HG03439 (cell line): Measurements from ENCODE around the gene ST3GAL4.
"Not testable (repeated sequence)": the region's sequence is repeated elsewhere in the genome, so short reads cannot be mapped to it uniquely, and the experiment has no call there.

Experiments
- ATAC-seq: cut with Tn5 transposase; IDR thresholded peaks from one replicate; pipeline ENCODE4 v1.9.1; 2021; ENCODE audit warnings: mild to moderate bottlenecking, moderate library complexity; ENCODE audit not compliant: unreplicated experiment

The ST3GAL4 gene, protein sequence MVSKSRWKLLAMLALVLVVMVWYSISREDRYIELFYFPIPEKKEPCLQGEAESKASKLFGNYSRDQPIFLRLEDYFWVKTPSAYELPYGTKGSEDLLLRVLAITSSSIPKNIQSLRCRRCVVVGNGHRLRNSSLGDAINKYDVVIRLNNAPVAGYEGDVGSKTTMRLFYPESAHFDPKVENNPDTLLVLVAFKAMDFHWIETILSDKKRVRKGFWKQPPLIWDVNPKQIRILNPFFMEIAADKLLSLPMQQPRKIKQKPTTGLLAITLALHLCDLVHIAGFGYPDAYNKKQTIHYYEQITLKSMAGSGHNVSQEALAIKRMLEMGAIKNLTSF

DNA sequence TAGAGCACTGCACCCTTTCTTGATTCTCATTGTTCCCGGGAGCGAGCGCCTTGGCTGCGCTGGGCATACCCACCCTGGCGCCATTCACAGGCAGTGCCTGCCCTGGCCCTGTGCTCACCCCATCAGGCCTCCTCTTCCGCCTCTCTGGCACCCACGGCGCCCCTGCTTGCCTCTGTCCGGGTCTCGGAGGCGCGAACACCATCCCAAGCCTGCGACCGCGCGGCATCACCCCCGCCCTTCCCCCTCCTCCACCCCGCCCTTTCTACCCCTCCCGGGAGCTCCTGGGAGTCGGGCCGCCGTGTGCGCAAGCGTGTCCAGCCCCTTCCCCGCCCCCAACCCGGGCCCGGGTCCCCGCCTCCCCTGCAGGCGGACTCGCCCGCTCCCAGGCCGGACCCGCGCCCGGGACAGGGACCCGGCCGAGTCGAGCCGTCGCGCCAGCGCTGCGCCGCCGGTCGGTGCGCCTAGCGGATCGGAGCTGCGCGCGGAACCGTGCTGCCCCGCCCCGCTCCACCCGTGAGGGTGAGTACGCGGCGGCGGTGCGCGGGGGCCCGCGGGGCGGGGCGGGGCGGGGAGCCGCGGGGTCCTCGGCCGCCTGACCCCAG, at the start of gene ST3GAL4:
TSS of gene ST3GAL4 (plus strand) at position 363 of the 602 bp plus-strand sequence. CDS start 50,470 bp downstream, outside the sequence.
- peak; percentile 61 for ATAC-seq

DNA sequence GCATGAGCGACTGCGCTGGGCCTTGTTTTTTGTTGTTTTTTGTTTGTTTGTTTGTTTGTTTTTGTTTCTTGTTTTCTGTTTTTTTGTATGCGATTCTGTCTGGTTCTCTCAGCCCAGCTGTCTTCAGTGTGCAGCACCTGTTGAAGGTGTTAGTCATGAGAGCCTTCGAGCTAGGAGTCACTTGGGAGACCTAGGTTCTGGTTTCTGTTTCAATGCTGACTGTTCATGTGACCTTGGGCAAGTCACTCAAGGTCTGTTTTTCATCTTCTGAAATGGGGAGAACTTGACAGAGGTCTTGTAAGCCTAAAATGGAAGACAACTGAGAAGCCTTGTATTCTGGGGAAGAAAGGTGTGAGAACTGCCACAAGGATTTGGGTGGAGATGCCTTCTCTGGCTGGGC, 49.8 kb upstream of the ST3GAL4 start:
- peak; percentile 62 for ATAC-seq

DNA sequence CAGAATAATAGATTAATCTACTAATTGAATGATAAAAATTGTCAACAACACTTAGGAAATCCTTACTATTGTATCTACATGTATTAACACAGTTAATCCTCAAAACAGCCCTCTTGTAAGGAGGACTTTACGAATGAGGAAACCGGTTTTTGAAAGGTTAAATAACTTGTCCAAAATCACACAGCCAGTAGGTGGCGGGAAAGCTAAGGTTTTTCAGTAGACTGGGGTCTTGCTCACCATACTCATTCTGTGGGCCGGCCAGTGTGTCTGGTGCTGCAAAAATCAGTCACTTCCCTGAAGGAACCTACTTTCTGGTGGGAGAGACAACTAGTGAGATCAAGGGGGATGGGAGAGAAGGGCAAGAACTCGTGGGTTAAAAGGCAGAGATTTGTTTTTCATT, 47.8 kb upstream of the ST3GAL4 start:
- ATAC-seq, result no peak

DNA sequence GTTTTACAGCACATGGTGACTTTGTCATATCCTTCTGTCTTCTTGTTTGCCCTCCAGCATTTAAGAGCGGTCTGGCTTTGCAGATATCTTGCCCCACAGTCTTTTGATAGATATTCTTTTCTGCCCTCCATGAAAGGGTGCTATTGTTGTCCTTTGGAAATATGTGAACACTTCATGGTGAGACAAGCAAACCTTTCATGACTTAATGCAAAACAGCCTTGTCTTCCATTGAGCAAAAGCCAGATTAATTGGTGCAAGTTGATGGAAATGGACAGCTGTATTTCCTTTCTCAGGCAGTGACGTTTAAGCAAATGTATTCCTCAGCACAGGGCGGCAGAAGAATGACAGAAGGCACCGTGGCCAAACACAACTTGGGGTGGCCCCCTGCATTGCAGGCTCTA, 47.2 kb upstream of the ST3GAL4 start:
- ATAC-seq, result no peak

DNA sequence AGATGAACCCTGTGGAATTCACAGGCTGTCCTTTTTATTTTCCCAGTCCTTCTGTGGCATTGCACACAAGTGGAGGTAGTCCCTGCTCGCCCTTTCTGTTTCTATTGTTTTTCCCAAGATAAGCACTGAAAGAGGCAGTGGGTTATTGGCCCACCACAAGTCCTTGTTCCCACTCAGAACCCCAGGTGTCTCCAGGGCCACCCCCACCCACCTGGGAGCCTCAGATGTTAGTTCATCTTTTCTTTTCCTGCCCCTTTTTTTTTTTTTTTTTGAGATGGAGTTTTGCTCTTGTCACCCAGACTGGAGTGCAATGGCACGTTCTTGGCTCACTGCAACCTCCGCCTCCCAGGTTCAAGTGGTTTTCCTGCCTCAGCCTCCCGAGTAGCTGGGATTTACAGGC, 46.7 kb upstream of the ST3GAL4 start:
- not testable (repeated sequence) for ATAC-seq

DNA sequence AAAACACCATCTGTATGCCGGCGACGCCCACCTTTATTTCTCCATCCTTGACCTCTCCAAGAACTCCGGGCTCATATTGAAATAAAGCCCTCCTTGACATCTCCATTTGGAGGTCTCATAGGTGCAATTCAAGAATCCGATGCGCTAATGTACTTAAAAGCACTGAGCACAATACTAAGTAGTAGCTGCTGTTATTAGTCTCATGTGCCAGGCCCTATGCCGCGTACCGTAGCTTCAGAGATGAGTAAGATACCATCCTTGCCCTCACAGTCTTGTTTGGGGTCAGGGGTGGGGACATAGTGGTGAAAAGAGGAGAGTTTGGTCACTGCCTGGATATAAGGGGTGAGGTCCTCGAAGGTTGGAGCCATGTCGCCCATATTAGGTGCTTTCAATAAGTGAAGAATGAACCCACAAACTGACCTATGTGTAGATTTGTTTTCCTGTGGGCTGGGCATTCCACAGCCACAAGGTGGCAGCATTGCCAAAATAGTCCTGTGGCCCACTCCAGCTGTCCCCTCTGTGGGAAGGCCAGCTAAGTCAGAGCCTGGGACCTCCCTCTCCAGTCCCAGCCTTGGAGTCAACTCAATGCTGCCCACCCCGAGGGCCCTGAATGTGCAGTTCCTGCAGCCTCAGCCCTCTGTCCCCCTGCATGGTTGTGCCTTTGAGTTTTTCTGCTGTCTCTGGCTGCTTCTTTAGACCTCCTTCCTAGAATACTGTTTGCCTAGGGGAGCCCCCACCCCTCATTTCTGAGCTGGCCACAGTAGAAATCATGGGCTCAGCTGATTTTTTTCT, 45.1 kb upstream of the ST3GAL4 start:
- no peak for ATAC-seq

DNA sequence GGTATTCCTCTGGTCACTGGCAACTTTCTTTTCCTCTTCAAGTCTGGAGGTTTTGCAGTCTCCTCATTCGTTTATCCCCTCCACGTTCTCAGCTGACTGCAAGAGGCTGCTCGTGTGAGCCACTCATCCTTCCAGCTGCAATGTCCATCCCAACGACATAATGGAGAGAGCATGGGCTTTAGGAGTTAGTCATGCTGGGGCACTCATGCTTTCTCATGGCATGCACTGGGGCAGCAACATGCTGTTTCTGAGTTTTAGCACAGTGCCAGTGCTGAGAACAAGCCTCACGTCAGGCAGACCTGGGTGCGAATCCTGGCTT, 44.5 kb upstream of the ST3GAL4 start:
- ATAC-seq, result no peak

DNA sequence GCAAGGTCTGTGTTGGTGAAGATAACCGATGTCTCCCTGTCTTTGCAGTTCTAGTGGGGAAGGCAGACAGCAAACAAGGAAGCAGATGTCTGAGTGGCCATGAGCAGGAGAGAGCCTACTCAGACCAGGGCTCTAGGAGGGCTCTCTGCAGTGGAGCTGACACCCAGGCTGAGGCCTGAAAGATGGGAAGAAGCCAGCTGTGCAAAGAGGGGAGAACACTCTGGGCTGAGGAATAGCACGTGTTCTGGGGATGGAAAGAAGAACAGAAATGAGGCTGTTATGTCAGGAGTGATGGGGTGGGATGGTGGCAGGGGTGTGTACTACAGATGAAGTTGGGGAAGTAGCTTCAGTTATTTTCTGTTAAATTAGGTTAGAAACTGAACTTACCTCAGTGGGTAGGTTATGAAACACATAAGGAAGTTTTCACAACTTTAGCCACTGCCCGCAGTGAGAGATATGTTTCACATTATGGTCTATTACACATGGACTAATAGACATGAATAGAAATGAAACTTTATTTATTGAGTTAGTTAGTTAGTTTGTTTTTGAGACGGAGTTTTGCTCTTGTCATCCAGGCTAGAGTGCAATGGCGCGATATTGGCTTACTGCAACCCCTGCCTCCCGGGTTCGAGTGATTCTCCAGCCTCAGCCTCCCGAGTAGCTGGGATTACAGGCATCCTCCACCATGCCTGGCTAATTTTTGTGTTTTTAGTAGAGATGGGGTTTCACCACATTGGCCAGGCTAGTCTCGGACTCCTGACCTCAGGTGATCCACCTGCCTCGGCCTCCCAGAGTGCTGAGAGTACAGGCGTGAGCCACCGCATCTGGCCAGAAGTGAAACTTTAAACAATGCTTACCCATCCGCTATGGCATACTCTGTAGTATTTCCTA, 43.8 kb upstream of the ST3GAL4 start:
- ATAC-seq, result peak; percentile 66

DNA sequence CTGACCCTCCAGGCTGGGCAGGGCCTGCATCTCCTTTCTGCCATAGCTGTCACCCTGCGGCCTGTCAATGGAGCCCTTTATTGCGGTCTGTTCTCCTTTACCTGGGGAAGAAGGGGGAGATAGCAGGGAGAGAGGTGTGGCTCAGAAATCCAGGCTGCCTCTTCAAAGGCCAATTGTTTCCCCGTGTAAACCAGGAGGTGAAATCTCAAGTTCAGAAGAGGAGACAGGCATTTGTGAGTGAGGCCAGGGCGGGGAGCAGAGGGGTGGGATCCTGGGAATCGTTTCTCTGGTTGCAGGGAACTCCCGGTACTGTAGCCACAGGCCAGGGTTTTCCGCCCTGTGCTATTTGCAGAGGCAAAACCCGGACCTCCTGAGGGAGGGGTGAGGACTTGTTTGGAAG, 42.5 kb upstream of the ST3GAL4 start:
- no peak for ATAC-seq

DNA sequence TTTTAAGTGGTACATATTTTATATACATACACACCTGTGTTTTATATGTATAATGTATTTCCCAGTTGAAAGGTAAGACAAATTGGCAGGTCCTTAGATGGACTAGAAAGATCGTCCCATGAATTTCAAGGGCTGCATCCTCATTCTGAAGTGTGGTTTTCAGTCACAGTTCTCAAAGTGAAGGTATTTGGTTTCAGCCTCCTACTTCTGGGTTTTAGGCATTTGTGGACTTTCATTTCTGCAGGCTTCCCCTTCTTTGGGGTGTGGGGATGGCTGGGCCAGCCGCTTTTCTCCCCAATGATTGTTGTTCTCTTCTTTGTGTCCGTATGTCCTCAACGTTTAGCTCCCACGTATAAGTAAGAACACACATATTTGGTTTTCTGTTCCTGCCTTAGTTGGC, 41.7 kb upstream of the ST3GAL4 start:
- no peak for ATAC-seq

DNA sequence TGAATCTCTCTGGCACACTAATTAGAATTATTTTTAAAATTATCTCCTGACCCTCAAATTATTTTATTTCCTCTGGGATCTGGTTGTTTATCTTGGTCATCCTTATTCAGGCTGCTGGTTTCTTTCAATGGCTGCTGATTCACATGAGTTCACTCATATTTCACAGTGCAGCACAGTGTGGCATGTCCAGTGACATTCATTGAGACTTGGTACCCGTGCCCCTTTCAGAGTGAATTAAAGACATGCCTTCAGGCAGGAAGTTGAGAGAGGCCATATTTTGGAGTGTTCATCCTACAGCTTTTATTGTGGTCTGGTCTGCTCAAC, 38.1 kb upstream of the ST3GAL4 start:
- ATAC-seq, result no peak

DNA sequence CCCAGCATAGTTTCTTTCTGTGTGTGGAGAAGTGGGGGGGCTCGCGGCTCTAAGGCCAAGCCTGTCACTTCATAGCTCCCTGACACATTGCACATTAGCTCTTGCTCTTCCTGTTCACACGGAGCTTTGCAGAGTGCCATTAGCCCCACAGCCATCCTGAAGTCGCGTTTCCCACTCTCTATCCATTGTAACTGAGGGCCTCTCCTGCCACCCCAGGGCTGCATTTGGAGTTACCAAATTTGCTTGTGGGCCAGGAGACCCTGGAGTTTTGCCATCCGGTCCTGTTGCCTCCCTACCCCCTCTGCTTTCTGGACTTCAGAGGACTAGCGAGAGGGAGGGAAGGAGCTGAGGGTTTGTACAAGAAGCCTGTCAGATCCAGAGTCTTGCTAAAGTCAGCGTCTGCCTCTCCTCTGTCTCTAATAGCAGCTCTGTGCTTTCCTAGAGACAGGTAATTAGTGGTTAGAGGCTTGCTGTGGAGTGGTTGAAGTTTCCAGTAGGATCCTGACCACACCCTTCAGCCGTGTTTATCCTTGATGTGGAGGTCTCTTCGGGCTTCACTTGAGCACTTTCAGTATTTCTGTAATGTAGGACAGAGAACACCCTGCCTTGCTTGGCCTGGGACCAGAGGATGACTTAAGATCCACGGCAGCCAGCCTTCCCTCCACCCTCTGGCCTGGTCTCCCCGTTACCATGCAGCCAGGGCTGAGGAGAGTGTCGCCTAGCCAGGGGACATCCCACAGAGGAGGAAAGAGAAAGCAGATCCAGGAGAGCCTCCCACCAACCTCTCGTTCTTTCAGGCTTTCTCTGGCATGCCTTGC, 37.5 kb upstream of the ST3GAL4 start:
- no peak for ATAC-seq

DNA sequence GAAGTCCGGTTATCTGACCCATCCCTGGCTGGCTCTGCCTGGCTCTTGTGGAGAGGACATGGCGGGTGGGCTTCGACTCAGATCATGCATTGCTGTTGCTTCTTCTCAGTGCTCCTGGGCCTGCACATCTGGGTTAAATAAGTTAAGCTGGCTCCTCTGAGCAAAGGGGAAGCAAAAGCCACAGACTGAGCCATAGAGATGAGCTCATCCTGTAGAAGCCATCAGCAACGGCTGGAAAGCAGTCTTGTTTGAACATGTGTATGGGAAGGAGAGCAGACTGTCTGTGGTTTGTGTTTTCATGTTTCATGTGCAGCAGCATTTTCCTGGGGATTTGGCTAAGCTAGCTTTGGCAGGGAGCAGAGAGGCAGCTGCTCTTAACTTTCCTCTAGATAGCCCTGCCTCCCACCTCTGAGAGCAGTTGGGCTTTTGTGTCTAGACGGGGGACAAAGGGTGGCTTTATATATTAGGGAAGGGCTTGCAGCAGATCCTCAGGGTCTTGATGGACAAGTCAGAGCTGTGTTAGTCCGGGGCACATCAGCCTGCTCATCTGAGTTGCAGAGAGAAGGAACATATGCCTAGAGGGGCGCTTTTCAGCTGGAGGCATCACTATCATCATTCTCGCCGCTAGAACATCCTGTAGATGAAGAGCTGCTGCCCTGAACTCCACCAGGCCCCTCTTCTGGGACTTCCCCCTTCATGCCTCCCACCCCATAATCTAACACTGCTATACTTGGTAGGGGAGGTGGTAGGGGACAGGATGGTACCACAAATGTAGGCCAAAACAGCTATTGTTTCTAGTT, 36.7 kb upstream of the ST3GAL4 start:
- no peak for ATAC-seq

DNA sequence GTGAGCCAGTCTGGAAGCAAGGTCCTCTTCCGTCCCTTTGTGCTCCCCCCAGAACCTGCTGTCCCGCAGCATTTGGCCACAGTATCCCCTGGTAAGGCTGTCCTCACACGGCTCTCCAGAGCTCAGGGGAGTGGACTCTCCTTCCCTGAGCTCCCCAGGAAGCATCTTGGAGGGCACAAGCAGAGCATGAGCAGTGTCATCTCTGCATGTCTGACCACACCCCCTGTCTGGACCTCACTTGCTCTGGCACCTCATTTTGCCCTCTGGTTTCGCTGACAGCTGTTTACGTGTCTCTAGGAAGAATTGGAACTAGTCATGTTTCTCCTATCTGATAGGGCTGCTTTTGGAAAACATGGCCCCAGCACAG, 36.1 kb upstream of the ST3GAL4 start:
- ATAC-seq, result no peak

DNA sequence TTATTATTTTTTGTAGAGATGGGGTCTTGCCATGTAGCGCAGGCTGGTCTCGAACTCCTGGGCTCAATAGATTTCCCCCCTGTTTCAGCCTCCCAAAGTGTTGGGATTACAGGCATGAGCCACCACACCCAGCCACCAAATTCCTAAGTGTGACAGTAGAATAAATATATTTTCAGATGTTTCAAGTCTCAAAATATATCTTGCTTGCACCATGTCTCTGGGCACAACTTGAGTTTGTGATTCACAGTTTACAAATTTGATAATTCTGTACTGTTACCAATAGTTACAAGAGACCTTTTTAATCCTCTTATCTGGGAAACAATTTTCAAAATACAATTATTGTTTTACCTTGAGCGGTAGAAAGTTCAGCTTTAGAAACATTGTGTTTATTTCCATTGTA, 32.5 kb upstream of the ST3GAL4 start:
- no peak for ATAC-seq

DNA sequence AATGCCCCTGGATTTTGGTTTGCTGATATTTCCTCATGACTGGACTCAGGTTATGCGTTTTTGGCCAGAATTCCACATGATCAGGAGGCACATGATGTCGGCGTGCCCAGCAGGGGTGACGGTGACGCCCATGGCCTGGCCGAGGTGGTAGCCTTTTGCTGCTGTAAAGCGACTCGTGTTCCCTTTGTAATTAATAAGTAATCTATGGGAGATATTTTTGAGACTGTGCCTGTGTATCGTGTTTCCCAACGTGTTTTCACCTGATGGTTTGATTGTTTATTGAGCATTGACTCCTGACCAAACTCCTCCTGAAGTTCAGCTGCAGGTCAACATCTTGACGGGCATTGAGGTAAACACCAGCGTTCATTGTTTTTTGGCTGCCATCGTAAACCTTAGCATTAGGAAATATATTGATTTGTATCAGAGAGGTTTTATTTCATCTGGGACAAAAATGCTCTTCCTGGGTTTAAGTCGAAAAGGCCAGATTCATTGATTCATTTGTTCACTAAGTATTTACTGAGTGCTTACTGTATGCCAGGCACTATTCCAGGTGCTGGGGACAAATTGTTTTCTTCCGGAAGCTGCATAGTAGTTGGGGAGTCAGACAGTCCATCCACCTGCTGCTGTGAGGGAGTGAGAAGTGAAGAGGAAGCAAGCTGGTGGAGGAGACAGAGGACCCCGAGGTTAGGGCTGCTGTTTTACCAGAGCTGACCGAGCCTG, 28.0 kb upstream of the ST3GAL4 start:
- ATAC-seq, result no peak

DNA sequence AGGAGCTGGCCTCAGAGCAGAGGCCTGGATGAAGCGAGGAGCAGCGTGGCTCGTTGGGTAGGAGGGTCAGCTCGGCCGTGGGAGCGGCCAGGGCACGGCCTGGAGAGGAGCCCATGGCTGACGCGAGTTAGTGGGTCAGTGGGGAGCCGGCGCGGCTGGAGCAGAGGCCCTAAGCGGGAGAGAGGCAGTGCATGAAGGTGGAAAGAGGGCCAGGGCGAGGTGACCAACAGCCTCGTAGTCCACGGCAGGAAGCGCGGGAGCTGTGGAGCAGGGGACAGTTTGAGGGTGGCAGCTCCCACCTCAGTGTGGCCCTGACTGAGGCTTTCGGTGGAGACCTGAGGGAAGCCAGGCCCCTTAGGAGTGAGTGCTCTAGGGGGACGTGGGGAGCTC, 27.5 kb upstream of the ST3GAL4 start:
- ATAC-seq, result no peak

DNA sequence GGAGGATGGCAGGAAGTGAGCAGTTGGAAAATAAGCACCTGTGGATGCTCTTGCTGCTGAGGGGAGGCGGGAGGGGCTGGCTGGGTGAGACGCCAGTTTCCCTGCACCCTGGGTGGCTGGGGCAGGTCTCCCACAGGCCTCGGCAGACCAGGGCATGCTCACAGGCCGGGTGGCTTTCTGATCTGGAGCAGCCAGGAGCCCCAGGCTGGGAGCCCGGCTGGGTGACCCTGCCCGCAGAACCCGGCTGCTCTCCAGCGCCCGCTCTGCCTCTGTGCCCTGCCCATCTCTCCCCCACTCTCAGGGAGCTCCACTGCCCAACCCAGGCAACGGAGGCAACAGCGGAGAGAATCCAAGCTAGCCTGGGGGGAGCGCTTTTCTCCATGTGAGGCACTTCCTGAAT, 27.0 kb upstream of the ST3GAL4 start:
- ATAC-seq, result no peak
